Skeletal muscle satellite cell (primary cell): ENCODE results near the gene CCL26. TPM values are rescaled to one million over a fixed set of nuclear protein-coding genes. Genes with fewer than 3 reads are reported as not detected.
A peak's percentile ranks its signal among the peaks of the same experiment; 100 is the strongest.

Source experiments
- H3K27me3 ChIP-seq: 2 replicates; pipeline ENCODE4 v1.7.0; 2013; ENCODE audit warnings: low read length; ENCODE audit not compliant: control insufficient read depth, insufficient read depth
- H3K36me3 ChIP-seq: 2 replicates; pipeline ENCODE4 v1.7.0; 2013; ENCODE audit warnings: mild to moderate bottlenecking, control low read depth, low read length; ENCODE audit not compliant: insufficient read depth
- H3K4me1 ChIP-seq: 2 replicates; pipeline ENCODE4 v1.7.0; 2013; ENCODE audit warnings: low read length; ENCODE audit not compliant: control insufficient read depth, insufficient read depth
- H3K4me2 ChIP-seq: 2 replicates; pipeline ENCODE4 v1.7.0; 2013; ENCODE audit warnings: mild to moderate bottlenecking, low read length
- H3K4me3 ChIP-seq: 2 replicates; pipeline ENCODE4 v1.7.0; 2013; ENCODE audit warnings: low read length
- H3K9ac ChIP-seq: 2 replicates; pipeline ENCODE4 v1.7.0; 2013; ENCODE audit warnings: mild to moderate bottlenecking, low read depth, low read length, moderate library complexity
- H3K9me3 ChIP-seq: replicated peaks from 2 replicates; pipeline ENCODE4 v1.7.0; 2013; ENCODE audit warnings: mild to moderate bottlenecking, control low read depth, low read length
- total RNA-seq: library from RNA; depleted of rRNA; stranded (reverse); fragments of >200 nt; gene quantifications from 2 replicates; pipeline ENCODE4 v1.2.3, GENCODE V29; 2012; rRNA removed

Gene CCL26, protein sequence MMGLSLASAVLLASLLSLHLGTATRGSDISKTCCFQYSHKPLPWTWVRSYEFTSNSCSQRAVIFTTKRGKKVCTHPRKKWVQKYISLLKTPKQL
- total RNA-seq = 0.51 TPM in 1 of 2 replicates, not detected in the other

DNA sequence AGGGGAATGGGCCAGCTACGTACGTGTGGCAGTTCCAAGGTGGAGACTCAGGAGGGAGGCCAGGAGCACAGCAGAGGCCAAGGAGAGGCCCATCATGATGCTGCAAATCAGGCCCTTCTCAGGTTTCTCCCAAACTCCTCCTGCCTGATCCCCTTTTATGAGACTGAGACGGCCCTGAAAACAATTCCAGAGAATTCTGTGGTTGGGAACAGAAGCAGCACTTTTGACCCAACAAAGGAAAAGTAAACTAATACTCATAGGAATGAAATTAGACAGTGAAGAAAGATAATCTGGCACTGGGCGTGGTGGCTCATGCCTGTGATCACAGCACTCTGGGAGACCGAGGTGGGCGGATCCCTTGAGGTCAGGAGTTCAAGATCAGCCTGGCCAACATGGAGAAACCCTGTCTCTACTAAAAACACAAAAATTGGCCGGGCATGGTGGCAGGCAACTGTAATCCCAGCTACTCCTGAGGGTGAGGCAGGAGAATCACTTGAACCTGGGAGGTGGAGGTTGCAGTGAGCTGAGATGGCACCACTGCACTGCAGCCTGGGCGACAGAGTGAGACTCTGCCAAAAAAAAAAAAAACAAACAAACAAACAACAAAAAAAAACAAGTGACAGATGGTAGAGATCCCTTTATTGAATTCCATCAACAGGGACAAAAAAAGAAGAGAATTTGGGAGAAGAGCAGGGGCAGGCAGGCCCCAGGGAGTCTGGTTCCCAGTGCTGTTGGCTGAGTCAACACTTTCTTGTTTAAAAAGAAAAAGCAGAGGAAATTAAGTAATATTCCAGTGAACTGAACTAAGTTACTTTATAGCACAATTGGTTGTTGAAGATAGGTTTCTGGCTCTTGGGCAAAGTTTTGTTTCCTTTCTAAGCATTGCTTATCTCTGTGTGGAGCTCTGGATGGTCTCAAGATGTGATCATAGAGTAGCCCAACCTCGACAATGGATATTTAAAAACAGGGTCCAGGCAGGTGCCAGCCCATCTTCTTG lies at the start of gene CCL26:
CCL26 (minus strand) TSS at position 131 of the 997 bp plus-strand sequence; CDS start at position 96, 35 bp downstream.
- H3K36me3 ChIP-seq = no peaks in the 10 kb centered on the region
- H3K4me2 ChIP-seq = peak within 1 kb of the TSS; percentile 21
- H3K9ac ChIP-seq = peak within 1 kb of the TSS; percentile 50
- no peak within 1 kb of the TSS for H3K4me3 ChIP-seq
- H3K4me1 ChIP-seq = peaks cover 18% of the 10 kb centered on the region
- no peaks in the 10 kb centered on the region for H3K9me3 ChIP-seq
- H3K27me3 ChIP-seq = no peaks in the 10 kb centered on the region

DNA sequence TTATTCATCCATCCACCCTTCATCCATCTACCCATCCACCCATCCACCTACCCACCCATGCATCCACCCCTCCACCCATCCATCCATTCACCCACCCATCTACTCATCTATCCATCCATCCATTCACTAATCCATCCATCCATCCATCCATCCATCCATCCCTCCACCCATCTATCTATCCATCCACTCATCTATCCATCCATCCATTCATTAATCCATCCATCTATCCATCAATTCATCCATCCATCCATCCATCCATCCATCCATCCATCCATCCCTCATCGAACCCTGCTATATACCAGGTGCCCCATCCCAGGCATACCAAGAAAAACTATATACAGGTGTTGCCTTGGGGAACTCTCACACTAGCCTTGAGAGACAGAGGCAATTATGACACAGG lies 48.7 kb upstream of the CCL26 start:
- no peak overlapping the region for H3K4me2 ChIP-seq
- no peaks in the 10 kb centered on the region for H3K9me3 ChIP-seq
- H3K36me3 ChIP-seq = no peaks in the 10 kb centered on the region
- H3K4me3 ChIP-seq = no peak overlapping the region
- peaks cover 35% of the 10 kb centered on the region for H3K27me3 ChIP-seq
- H3K9ac ChIP-seq = no peak overlapping the region
- no peaks in the 10 kb centered on the region for H3K4me1 ChIP-seq

DNA sequence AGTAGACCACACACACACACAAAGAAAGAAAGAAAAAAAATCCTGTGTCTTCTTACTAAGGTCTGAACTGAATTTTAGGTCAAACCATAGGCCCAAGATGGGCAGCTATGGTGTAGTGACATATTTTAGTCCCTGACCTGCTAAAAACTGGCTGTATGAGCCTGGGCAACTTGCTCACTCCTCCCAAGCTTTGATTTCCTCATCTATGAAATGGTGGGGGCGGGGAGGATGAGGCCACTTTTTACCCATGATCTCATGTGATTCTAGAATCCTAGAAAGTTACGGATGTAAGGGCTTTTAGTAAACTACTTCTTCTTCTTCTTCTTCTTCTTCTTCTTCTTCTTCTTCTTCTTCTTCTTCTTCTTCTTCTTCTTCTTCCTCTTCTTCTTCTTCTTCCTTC lies 47.7 kb upstream of the CCL26 start:
- Histone ChIP-seq H3K36me3 (no peaks in the 10 kb centered on the region), H3K9me3 (no peaks in the 10 kb centered on the region), H3K4me2 (no peak overlapping the region), H3K27me3 (peaks cover 38% of the 10 kb centered on the region), H3K9ac (no peak overlapping the region), H3K4me1 (no peaks in the 10 kb centered on the region), H3K4me3 (no peak overlapping the region)

DNA sequence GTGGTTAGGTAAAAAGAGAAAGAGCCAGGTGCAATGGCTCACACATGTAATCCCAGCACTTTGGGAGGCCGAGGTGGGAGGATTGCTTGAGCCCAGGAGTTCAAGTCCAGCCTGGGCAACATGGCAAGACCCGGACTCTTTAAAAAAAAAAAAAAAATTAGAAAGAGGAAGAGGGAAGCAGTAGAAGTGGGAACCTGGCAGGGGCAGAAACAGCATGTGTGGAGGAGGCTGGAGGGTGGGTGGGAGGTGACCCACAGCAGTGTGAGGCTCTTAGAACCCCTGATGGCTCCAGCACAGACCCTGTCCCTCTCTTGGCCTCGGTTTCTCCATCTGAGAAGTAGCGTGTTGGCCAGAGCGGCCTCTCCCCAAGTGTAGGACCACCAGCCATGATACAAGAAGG lies 46.5 kb upstream of the CCL26 start:
- peaks cover 40% of the 10 kb centered on the region for H3K27me3 ChIP-seq
- H3K4me1 ChIP-seq = no peaks in the 10 kb centered on the region
- no peak overlapping the region for H3K9ac ChIP-seq
- no peaks in the 10 kb centered on the region for H3K9me3 ChIP-seq
- H3K4me2 ChIP-seq = no peak overlapping the region
- no peaks in the 10 kb centered on the region for H3K36me3 ChIP-seq
- no peak overlapping the region for H3K4me3 ChIP-seq

DNA sequence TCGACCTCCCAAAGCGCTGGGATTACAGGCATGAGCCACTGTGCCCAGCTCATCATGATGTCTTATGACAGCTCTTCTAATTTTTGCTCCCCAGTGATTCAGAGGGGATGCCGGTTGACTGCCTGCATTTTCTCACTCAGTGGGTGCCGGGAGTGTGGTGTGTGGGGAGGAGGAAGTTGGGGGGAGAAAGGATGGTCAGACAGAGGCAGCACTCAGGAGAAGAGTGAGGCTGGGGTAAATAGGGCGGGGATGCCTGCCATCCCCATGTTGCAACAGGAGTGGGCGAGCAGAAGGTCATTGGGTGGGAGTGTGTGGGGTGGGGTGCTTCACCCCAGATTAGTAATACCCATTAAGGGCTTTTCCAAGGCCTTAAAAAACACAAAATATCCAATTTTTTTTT lies 45.1 kb upstream of the CCL26 start:
- no peaks in the 10 kb centered on the region for H3K4me1 ChIP-seq
- no peaks in the 10 kb centered on the region for H3K36me3 ChIP-seq
- H3K4me2 ChIP-seq = no peak overlapping the region
- H3K9me3 ChIP-seq = no peaks in the 10 kb centered on the region
- H3K4me3 ChIP-seq = no peak overlapping the region
- peaks cover 32% of the 10 kb centered on the region for H3K27me3 ChIP-seq
- no peak overlapping the region for H3K9ac ChIP-seq

DNA sequence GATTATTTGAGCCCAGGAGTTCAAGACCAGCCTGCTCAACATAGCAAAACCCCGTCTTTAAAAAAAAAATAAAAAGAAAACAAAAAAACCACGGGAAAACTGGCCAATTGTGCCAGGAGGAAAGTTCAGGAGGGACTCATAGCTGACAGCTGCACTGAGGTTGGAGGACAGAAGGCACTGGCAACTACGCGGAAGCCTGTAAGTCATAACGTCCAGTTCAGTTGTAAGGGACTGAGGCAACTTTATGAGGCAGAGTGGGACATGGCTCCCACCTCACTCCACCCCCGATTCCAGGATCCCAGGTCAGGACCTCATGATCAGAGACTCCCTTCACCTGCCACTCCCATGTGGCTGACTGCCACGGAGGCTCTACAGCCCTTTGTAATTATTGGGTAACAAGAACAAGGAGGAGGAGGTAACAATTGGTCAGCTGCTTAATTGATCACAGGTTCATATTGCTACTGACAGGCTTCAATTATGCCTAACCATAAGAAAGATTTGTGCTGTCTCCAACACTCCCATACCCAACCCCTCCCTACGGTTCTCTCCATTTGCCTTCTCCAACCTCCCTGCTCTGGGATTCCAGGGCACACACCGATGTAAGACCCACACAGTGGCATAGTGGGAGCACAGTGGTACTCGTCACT lies 43.5 kb upstream of the CCL26 start:
- Histone ChIP-seq H3K27me3 (peaks cover 23% of the 10 kb centered on the region), H3K9ac (no peak overlapping the region), H3K36me3 (no peaks in the 10 kb centered on the region), H3K9me3 (no peaks in the 10 kb centered on the region), H3K4me1 (no peaks in the 10 kb centered on the region), H3K4me3 (no peak overlapping the region), H3K4me2 (no peak overlapping the region)

DNA sequence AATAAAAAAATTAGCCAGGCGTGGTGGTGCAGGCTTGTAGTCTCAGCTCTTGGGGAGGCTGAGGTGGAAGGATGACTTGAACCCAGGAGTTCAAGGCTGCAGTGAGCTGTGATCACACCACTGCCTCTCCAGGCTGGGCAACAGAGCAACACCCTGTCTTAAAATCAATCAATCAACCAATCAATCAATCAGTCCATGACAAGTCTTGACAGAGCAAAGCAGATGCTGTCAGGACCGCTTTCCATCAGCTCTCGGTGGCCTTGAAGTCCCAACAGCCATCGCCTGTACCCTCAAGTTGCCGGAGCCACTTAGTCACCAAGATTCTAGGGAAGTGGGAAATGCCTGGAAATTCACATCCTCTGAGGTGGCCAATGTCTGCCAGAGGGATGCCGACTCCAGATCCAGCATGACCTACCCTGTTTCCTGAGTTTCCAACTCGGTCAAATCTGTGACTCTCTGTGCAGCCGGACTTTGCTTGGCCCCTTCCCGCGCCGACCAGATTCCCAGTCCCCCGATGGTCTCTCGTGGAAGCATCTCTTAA lies 42.5 kb upstream of the CCL26 start:
- no peak overlapping the region for H3K9ac ChIP-seq
- no peaks in the 10 kb centered on the region for H3K9me3 ChIP-seq
- no peaks in the 10 kb centered on the region for H3K4me1 ChIP-seq
- peaks cover 23% of the 10 kb centered on the region for H3K27me3 ChIP-seq
- no peak overlapping the region for H3K4me2 ChIP-seq
- H3K4me3 ChIP-seq = no peak overlapping the region
- H3K36me3 ChIP-seq = no peaks in the 10 kb centered on the region

DNA sequence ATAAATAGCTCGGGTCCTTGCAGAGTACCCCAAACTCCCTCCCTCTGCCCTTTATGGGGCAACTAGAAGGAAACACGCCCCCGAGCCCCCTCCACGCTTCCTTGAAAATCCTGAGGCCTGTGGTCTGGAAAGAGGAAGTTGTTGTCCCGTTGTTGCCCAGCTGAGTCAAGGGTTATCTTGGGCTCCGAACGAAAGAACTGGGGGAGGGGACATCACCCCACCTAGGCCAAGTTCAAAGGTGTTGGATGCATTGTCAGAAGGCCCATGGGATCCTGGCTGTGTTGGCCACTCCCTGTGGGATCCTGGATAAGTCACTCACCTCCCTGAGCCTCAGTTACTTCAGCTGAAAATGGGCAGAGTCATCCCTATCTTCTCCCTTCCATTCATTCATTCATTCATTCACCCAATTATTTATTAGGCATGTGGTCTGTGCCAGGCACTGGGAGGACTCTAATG lies 41.8 kb upstream of the CCL26 start, which contains the start of gene CCL24:
CCL24 (minus strand) TSS at position 26 of the 456 bp plus-strand sequence. CDS start 91 bp downstream, outside the sequence.
- no peak within 1 kb of the TSS for H3K4me3 ChIP-seq
- H3K9ac ChIP-seq = no peak within 1 kb of the TSS
- no peak within 1 kb of the TSS for H3K4me2 ChIP-seq
- peaks cover 23% of the 10 kb centered on the region for H3K27me3 ChIP-seq
- no peaks in the 10 kb centered on the region for H3K36me3 ChIP-seq
- H3K4me1 ChIP-seq = no peaks in the 10 kb centered on the region
- no peaks in the 10 kb centered on the region for H3K9me3 ChIP-seq

DNA sequence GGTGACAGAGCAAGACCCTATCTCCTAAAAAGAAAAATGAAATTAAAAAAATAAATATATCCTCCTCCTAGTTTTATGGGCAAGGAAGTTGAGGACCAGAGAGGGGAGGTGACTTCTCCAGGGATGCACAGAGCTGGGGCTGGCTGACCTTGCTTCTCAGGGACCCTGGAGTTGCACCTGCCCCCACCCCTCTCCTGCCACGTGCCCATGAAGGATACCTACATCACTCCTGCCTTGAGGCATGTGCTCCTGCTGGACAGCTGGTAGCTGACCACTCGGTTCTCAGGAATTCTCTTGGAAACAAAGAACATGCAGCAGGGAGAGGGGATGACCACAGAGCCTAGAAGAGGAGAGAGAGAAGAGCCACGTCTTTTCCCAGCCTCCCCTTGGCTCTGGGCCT lies 41.1 kb upstream of the CCL26 start:
- H3K9me3 ChIP-seq = no peaks in the 10 kb centered on the region
- H3K27me3 ChIP-seq = peaks cover 23% of the 10 kb centered on the region
- no peak overlapping the region for H3K4me3 ChIP-seq
- H3K4me2 ChIP-seq = no peak overlapping the region
- no peaks in the 10 kb centered on the region for H3K4me1 ChIP-seq
- H3K36me3 ChIP-seq = no peaks in the 10 kb centered on the region
- no peak overlapping the region for H3K9ac ChIP-seq

DNA sequence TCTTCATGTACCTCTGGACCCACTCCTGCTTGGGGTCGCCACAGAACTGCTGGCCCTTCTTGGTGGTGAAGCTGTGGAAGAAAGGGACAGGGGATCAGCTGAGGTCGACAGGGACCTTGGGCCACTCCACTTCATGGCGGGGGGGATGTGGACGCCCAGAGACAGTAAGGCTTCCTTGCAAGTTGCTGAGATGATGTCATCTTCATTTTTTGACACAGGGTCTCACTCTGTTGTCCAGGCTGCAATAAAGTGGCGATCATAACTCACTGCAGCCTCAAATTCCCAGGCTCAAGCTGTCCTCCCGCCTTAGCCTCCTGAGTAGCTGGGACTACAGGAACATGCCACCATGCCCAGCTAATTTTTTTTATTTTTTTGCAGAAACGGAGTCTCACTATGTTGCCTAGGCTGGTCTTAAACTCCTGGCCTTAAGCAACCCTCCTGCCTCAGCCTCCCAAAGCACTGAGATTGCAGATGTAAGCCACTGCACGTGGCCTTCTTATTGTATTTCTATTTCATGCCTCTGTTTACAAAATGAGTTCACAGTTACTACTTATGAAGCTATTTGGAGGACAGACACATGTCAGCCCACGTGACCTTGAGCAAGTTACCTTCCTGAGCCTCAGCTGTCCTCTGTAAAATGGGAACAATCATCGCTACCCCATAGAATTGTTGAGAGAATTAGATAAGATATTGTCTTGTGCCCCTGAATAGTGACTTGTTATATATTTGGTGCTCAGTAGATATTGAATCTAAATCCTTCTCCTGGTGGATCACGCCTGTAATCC lies 40.1 kb upstream of the CCL26 start:
- Histone ChIP-seq H3K27me3 (peaks cover 23% of the 10 kb centered on the region), H3K9me3 (peaks cover under 1% of the 10 kb centered on the region), H3K9ac (no peak overlapping the region), H3K4me1 (no peaks in the 10 kb centered on the region), H3K36me3 (no peaks in the 10 kb centered on the region), H3K4me3 (no peak overlapping the region), H3K4me2 (no peak overlapping the region)
